Liver (tissue), 9 donors: Measurements from ENCODE around the gene MPRIP. TPM values are rescaled to one million over a fixed set of nuclear protein-coding genes. Genes with fewer than 3 reads are reported as not detected.

Source experiments
- DNase-seq: peaks from one replicate; pipeline ENCODE4 v3.0.0-alpha.2; 2017; ENCODE audit warnings: low spot score
- H3K27ac ChIP-seq, 2 donors: one replicate each; pipeline ENCODE4 v1.7.0; 2013; ENCODE audit warnings: inconsistent platforms in 2 of 2, low read length in 2 of 2, control low read depth in 1 of 2, low read depth in 1 of 2, mild to moderate bottlenecking in 1 of 2
- H3K27me3 ChIP-seq, 4 donors: one replicate each; pipeline versions ENCODE4 v1.6.1 to v1.7.0; 2013; ENCODE audit warnings: low read length in 3 of 4, inconsistent platforms in 1 of 4, mild to moderate bottlenecking in 1 of 4, moderate library complexity in 1 of 4; ENCODE audit not compliant: control insufficient read depth in 4 of 4, insufficient read depth in 4 of 4
- H3K36me3 ChIP-seq, 4 donors: one replicate each; pipeline versions ENCODE4 v1.6.1 to v1.7.0; 2013; ENCODE audit warnings: low read length in 3 of 4, mild to moderate bottlenecking in 3 of 4, low read depth in 1 of 4, moderate library complexity in 1 of 4; ENCODE audit not compliant: control insufficient read depth in 4 of 4, insufficient read depth in 3 of 4
- H3K4me1 ChIP-seq, 4 donors: one replicate each; pipeline versions ENCODE4 v1.6.1 to v1.7.0; 2013; ENCODE audit warnings: low read length in 3 of 4, mild to moderate bottlenecking in 3 of 4, moderate library complexity in 1 of 4; ENCODE audit not compliant: control insufficient read depth in 4 of 4, insufficient read depth in 4 of 4
- H3K4me3 ChIP-seq, 3 donors: one replicate each; pipeline versions ENCODE4 v1.6.1 to v1.7.0; 2013; ENCODE audit warnings: low read length in 3 of 3, control low read depth in 1 of 3, low read depth in 1 of 3, mild to moderate bottlenecking in 1 of 3
- H3K9ac ChIP-seq, 2 donors: one replicate each; pipeline ENCODE4 v1.7.0; 2013; ENCODE audit warnings: low read length in 2 of 2, mild to moderate bottlenecking in 2 of 2, moderate library complexity in 2 of 2, control low read depth in 1 of 2, low read depth in 1 of 2
- H3K9me3 ChIP-seq, 4 donors: one replicate each; pipeline versions ENCODE4 v1.6.1 to v1.7.0; 2013; ENCODE audit warnings: low read length in 3 of 4; ENCODE audit not compliant: control insufficient read depth in 4 of 4
- CTCF ChIP-seq: fragments of 150-350 bp; IDR thresholded peaks from 2 replicates; pipeline ENCODE4 v1.5.1; 2017; ENCODE audit warnings: improper control_type of control experiment, low read depth, low read length; ENCODE audit not compliant: missing input control
- EGR1 ChIP-seq, 2 donors: IDR thresholded peaks; 2 replicates each; pipeline ENCODE4 v1.6.1; 2016 to 2018; ENCODE audit warnings: antibody characterized with exemption in 2 of 2, low read depth in 2 of 2
- FOXA1 ChIP-seq: IDR thresholded peaks from 2 replicates; pipeline ENCODE4 v1.6.1; 2016; ENCODE audit warnings: antibody characterized with exemption
- GABPA ChIP-seq, 2 donors: IDR thresholded peaks in 1 of 2; conservative IDR thresholded peaks in 1 of 2; 2 replicates each; pipeline ENCODE4 v1.6.1; 2016; ENCODE audit warnings: antibody characterized with exemption in 2 of 2, mild to moderate bottlenecking in 1 of 2, moderate library complexity in 1 of 2
- HNF4A ChIP-seq, 2 donors: conservative IDR thresholded peaks; 2 replicates each; pipeline ENCODE4 v1.6.1; 2016; ENCODE audit warnings: antibody characterized with exemption in 2 of 2, mild to moderate bottlenecking in 2 of 2
- HNF4G ChIP-seq: IDR thresholded peaks from 2 replicates; pipeline ENCODE4 v1.6.1; 2016; ENCODE audit warnings: antibody characterized with exemption
- MAX ChIP-seq: IDR thresholded peaks from 2 replicates; pipeline ENCODE4 v1.6.1; 2016; ENCODE audit warnings: antibody characterized with exemption
- NR2F2 ChIP-seq: IDR thresholded peaks from 2 replicates; pipeline ENCODE4 v1.6.1; 2016; ENCODE audit warnings: antibody characterized with exemption
- REST ChIP-seq: IDR thresholded peaks from 2 replicates; pipeline ENCODE4 v1.6.1; 2016; ENCODE audit warnings: antibody characterized with exemption, mild to moderate bottlenecking
- TAF1 ChIP-seq: conservative IDR thresholded peaks from 2 replicates; pipeline ENCODE4 v1.6.1; 2016; ENCODE audit warnings: antibody characterized with exemption, mild to moderate bottlenecking
- YY1 ChIP-seq: IDR thresholded peaks from 2 replicates; pipeline ENCODE4 v1.6.1; 2016; ENCODE audit warnings: antibody characterized with exemption, mild to moderate bottlenecking
- ZBTB33 ChIP-seq: IDR thresholded peaks from 2 replicates; pipeline ENCODE4 v1.6.1; 2016; ENCODE audit warnings: antibody characterized with exemption
- polyA plus RNA-seq, 2 donors: library from polyadenylated mRNA; stranded (reverse) in 1 of 2; unstranded in 1 of 2; fragments of 200-250 nt in 1 of 2; fragments of >200 nt in 1 of 2; fragmentation: Nextera tagmentation in 1 of 2; extraction: Ambion mirVana in 1 of 2; gene quantifications; one replicate each; pipeline versions ENCODE4 v1.2.1 to v1.2.3, GENCODE V29; 2013 to 2015
- total RNA-seq, 2 donors: library from RNA; depleted of rRNA; stranded (reverse); fragments of >200 nt; gene quantifications; one replicate each; pipeline ENCODE4 v1.2.3, GENCODE V29; 2014
- donor health status: healthy.
- donor health status: healthy.
- donor health status: healthy.
- donor health status: healthy.
- donor health status: healthy.

Gene MPRIP
- total and polyA plus RNA-seq, 4 donors, result 21.2 to 61.9 (median 34.7) TPM

GRCh38 chr17:17067257-17067656 lies 25.0 kb downstream of the MPRIP start (continued):
- TF ChIP-seq REST, result no peak

GRCh38 chr17:17069849-17070248 lies 27.6 kb downstream of the MPRIP start:
- peaks cover 10 to 34% (median 18%) of the 10 kb centered on the region in 4 donors for H3K4me1 ChIP-seq
- no peak overlapping the region for H3K9ac ChIP-seq
- no peak for DNase-seq
- no peaks in the 10 kb centered on the region for H3K27me3 ChIP-seq
- no peaks in the 10 kb centered on the region for H3K36me3 ChIP-seq
- no peak overlapping the region for H3K27ac ChIP-seq
- no peaks in the 10 kb centered on the region for H3K9me3 ChIP-seq
- no peak overlapping the region for H3K4me3 ChIP-seq
- TF ChIP-seq HNF4G, result no peak
- TF ChIP-seq ZBTB33, result no peak
- no peak for TF ChIP-seq MAX
- no peak for TF ChIP-seq CTCF
- TF ChIP-seq TAF1, result no peak
- TF ChIP-seq EGR1 (IDR thresholded peaks at IDR 0.05; ENCODE audit: low read depth in 2 of 2), result no peak
- TF ChIP-seq FOXA1, result no peak
- no peak for TF ChIP-seq HNF4A (conservative IDR thresholded peaks at IDR 0.05)
- no peak for TF ChIP-seq REST
- TF ChIP-seq NR2F2, result no peak
- TF ChIP-seq YY1, result no peak
- no peak for TF ChIP-seq GABPA (IDR thresholded peaks at IDR 0.05 in 1 of 2, conservative IDR thresholded peaks at IDR 0.05 in 1 of 2)
